Thoracic aorta (tissue), 2 donors: ENCODE results near the gene CGB2. TPM values are rescaled to one million over a fixed set of nuclear protein-coding genes. Genes with fewer than 3 reads are reported as not detected.

ENCODE experiments used
- ATAC-seq: fragments of 150-250 bp; one replicate; pipeline ENCODE4 v1.8.0; 2017; ENCODE audit warnings: low read depth; ENCODE audit not compliant: insufficient number of reproducible peaks, low FRiP score
- DNase-seq: peaks from one replicate; pipeline ENCODE4 v3.0.0-alpha.2; 2020; ENCODE audit warnings: low spot score
- H3K27ac ChIP-seq, 2 donors: fragments of 200-600 bp; sonication (generic); 1 replicate in 1 of 2; 2 replicates in 1 of 2; pipeline ENCODE4 v1.5.1; 2016; ENCODE audit warnings: mild to moderate bottlenecking in 2 of 2, moderate library complexity in 2 of 2
- H3K27me3 ChIP-seq: fragments of 200-600 bp; sonication (generic); replicated peaks from 2 replicates; pipeline ENCODE4 v1.6.0; 2016; ENCODE audit warnings: mild to moderate bottlenecking; ENCODE audit not compliant: insufficient read depth
- H3K36me3 ChIP-seq: fragments of 200-600 bp; sonication (generic); one replicate; pipeline ENCODE4 v1.5.1; 2016
- H3K4me1 ChIP-seq, 2 donors: fragments of 200-600 bp; sonication (generic); 1 replicate in 1 of 2; 2 replicates in 1 of 2; pipeline versions ENCODE4 v1.5.1 to v1.6.0; 2016; ENCODE audit warnings: low read depth in 2 of 2, mild to moderate bottlenecking in 1 of 2; ENCODE audit not compliant: control insufficient read depth in 1 of 2
- H3K4me3 ChIP-seq: fragments of 200-600 bp; sonication (generic); 2 replicates; pipeline ENCODE4 v1.5.1; 2016; ENCODE audit warnings: mild to moderate bottlenecking
- H3K9me3 ChIP-seq: fragments of 200-600 bp; sonication (generic); 2 replicates; pipeline ENCODE4 v1.5.1; 2016
- CTCF ChIP-seq: fragments of 200-600 bp; sonication (generic); IDR thresholded peaks from one replicate; pipeline ENCODE4 v1.5.1; 2019; ENCODE audit warnings: antibody characterized with exemption
- total RNA-seq, 2 donors: library from RNA; depleted of rRNA; stranded (reverse); fragments of >200 nt; gene quantifications; one replicate each; pipeline versions ENCODE4 v1.1.0 to v1.2.3, GENCODE V29; 2016

The CGB2 gene
- total RNA-seq, 2 donors from 2014 or later: not detected

DNA sequence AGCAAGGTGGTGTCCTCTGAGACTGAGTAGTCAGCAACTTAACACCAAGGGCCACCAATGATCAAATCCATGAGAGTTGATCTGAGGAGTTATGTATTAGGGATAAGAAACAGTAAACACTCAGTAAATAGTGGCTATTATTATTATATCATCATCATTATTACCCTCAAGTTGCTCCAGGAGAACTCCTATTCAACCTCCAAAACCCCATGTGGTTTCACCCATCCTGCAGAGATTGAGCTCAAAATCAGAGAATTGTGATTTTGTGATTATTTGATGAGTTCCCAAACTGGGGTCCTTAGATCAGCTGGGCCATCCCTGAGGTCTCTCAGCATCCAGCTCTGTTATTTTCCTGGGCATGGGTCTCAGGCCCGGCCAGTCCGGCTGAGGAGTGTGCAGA lies 29.3 kb downstream of the CGB2 start:
- no peak for ATAC-seq
- no peak for TF ChIP-seq CTCF
- Histone ChIP-seq H3K4me3 (no peak overlapping the region), H3K27ac (no peak overlapping the region), H3K9me3 (no peaks in the 10 kb centered on the region), H3K4me1 (peaks cover 3 to 18% of the 10 kb centered on the region in 2 donors), H3K27me3 (no peaks in the 10 kb centered on the region), H3K36me3 (no peaks in the 10 kb centered on the region)
- no peak for DNase-seq

DNA sequence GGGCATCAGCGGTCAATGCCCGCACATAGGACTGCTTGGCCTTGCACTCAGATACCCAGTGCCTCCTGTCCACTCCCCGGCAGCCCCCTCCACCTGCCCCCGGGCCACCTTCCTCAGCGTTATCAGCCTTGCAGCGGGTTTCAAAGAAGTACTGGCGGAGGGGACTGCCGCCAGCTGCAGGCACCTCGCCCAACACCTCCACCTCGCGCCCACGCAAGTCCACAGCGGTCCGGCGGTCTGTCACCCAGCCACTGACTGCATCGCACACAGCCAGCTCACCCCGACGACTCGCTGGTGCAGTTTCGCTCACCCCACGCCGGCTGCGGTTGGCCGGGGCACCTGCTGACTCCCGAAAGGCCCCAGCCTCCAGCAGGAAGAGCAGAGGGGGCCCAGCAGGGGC lies 29.8 kb downstream of the CGB2 start:
- Histone ChIP-seq H3K27ac (no peak overlapping the region), H3K4me3 (no peak overlapping the region), H3K27me3 (no peaks in the 10 kb centered on the region), H3K4me1 (peaks cover 3 to 17% of the 10 kb centered on the region in 2 donors), H3K36me3 (no peaks in the 10 kb centered on the region), H3K9me3 (no peaks in the 10 kb centered on the region)
- DNase-seq (no peak), ATAC-seq (no peak)
- TF ChIP-seq CTCF: no peak

DNA sequence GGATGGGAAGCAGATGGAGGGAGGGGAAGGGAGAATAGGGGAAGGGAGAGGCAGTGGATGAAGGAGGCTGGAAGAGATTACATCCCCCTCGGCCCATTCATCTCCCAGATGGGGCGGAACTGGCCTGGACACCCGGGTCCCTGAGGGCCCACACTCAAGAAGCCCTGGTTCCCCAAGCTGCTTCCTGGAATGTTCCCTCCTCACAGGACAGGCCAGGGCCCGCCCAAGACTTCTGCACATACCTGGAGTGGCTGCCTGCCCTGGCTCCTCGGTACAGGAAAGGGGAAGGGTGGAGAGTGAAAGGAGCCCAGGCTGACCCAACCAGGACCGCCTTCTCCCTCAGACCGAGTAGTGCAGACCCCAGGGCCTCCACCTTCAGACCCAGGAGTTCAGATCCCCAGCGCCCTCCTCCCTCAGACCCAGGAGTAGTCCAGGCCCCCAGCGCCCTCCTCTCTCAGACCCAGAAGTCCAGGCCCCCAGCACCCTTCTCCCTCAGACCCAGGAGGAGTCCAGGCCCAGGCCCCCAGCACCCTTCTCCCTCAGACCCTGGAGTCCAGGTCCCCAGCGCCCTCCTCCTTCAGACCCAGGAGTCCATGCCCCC lies 32.4 kb downstream of the CGB2 start:
- no peaks in the 10 kb centered on the region for H3K4me1 ChIP-seq
- H3K4me3 ChIP-seq: no peak overlapping the region
- DNase-seq: no peak
- ATAC-seq: no peak
- no peak overlapping the region for H3K27ac ChIP-seq
- H3K9me3 ChIP-seq: no peaks in the 10 kb centered on the region
- no peak for TF ChIP-seq CTCF
- H3K36me3 ChIP-seq: no peaks in the 10 kb centered on the region
- no peaks in the 10 kb centered on the region for H3K27me3 ChIP-seq

DNA sequence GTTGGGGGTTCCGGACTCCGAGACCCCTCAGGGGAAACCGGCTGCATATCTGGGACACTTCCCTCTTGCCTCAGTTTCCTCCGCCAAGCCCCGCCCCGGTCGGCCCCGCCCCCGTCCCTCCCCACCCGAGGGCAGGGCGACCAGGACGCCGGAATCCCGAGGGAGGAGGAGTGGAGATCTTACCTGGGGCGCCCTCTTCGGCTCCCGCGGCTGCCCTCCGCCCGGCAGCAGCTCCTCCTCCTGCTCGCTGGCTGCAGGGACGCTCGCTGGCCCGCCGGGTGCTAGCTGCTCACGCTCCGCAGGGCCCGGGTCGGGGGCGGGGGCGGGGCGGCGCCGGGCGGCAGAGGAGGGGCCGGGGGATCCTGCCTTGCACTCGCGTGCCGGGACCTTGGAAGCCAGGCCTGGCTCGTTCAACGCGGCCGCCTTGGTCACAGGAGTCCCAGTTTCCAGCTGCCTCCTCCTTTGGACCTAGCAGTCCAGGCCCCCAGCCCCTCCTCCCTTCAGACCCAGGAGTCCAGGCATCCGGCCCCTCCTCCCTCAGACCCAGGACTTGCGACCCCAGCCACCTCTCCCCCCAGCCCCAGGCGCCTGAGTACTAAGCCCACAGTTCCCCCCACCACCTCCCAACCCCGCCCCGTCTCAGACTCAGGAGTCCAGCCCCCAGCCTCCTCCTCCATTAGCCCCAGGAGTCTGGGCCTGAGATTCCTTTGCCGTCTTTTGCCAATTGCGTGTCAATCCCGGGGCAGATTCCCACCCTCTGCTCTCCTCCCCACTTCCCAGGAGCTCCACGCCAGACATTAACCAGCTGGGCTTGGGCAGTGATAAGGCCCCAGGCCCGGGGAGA lies 33.3 kb downstream of the CGB2 start, which contains the start of gene NTF4:
Gene NTF4, minus strand, starts transcription at position 51 of the 844 bp plus-strand sequence. CDS start 2,821 bp downstream, outside the sequence.
- Histone ChIP-seq H3K36me3 (no peaks in the 10 kb centered on the region), H3K4me3 (peak within 1 kb of the TSS; percentile 43), H3K9me3 (no peaks in the 10 kb centered on the region), H3K27me3 (no peaks in the 10 kb centered on the region), H3K4me1 (no peaks in the 10 kb centered on the region), H3K27ac (no peak within 1 kb of the TSS)
- no peak for TF ChIP-seq CTCF
- ATAC-seq (no peak), DNase-seq (no peak)

DNA sequence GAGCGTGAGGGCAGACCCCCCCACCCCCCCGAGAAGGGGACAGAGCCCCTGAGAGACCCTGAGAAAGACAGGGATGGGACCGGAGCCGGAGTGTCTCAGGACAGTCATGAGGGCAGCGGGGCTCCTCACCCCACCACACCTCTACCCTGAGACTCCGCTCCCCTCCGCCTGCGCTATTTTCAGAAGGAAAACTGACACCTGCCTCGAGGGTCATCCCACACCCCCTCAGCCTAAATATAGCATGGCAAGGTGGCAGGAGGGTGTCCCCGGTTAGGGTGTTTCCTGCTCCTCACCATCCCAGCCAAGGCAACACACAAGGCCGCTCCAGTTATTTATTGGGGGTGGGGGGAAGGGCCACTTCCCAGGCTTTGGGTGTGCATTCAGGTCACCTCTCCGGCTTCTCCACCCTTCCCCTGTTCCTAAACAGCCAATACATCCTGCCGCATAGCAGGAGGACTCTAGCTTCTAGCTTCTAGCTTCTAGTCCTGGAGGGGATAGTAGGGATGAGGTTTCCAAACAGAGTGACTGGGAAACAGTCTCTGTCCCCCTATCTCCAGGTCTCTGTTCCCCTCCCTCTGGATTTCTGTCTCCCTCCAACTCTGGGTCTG lies 34.3 kb downstream of the CGB2 start:
- Histone ChIP-seq H3K4me1 (no peaks in the 10 kb centered on the region), H3K4me3 (no peak overlapping the region), H3K36me3 (no peaks in the 10 kb centered on the region), H3K9me3 (no peaks in the 10 kb centered on the region), H3K27me3 (no peaks in the 10 kb centered on the region), H3K27ac (no peak overlapping the region)
- no peak for TF ChIP-seq CTCF
- DNase-seq (no peak), ATAC-seq (no peak)
